HepG2 (cell line): Measurements from ENCODE around the gene LTA4H. TPM values are rescaled to one million over a fixed set of nuclear protein-coding genes. Genes with fewer than 3 reads are reported as not detected.

ENCODE experiments used
- E2F1 ChIP-seq: sonication (generic); formaldehyde crosslinking; IDR thresholded peaks from 2 replicates; pipeline ENCODE4 v1.5.0; 2020; ENCODE audit warnings: missing genetic modification reagents
- HMG20B ChIP-seq: conservative IDR thresholded peaks from 2 replicates; pipeline ENCODE4 v1.6.1; 2016; ENCODE audit warnings: missing genetic modification reagents, missing compliant biosample characterization
- HMGXB3 ChIP-seq: sonication (generic); formaldehyde crosslinking; IDR thresholded peaks from 2 replicates; pipeline ENCODE4 v1.4.0; 2020; ENCODE audit warnings: missing genetic modification reagents, borderline replicate concordance
- HMGXB4 ChIP-seq, 2 experiments: sonication (generic) in 1 of 2; formaldehyde crosslinking in 1 of 2; IDR thresholded peaks; 2 replicates each; pipeline versions ENCODE4 v1.4.0 to v1.6.1; 2018 to 2020; ENCODE audit warnings: missing genetic modification reagents in 2 of 2, borderline replicate concordance in 1 of 2, low read depth in 1 of 2, mild to moderate bottlenecking in 1 of 2, missing biosample characterization in 1 of 2
- HNRNPUL1 ChIP-seq: fragments of 200-400 bp; formaldehyde crosslinking; IDR thresholded peaks from 2 replicates; pipeline ENCODE4 v1.6.1; 2017; ENCODE audit warnings: low read depth, mild to moderate bottlenecking, low read length, moderate library complexity
- KDM5B ChIP-seq: sonication (generic); formaldehyde crosslinking; IDR thresholded peaks from 2 replicates; pipeline ENCODE4 v1.4.0; 2020; ENCODE audit warnings: missing genetic modification reagents, mild to moderate bottlenecking, borderline replicate concordance
- MTA1 ChIP-seq: sonication (generic); formaldehyde crosslinking; IDR thresholded peaks from 2 replicates; pipeline ENCODE4 v1.4.0; 2020; ENCODE audit warnings: missing genetic modification reagents, mild to moderate bottlenecking, borderline replicate concordance
- NFKB2 ChIP-seq: sonication (generic); formaldehyde crosslinking; IDR thresholded peaks from 2 replicates; pipeline ENCODE4 v1.4.0; 2020; ENCODE audit warnings: missing genetic modification reagents, borderline replicate concordance
- TCF12 ChIP-seq, 2 experiments: fragments of 450-650 bp in 1 of 2; sonication (generic) in 1 of 2; formaldehyde crosslinking in 1 of 2; IDR thresholded peaks; 2 replicates each; pipeline versions ENCODE4 v1.6.1 to v1.8.0; 2017 to 2022; ENCODE audit warnings: antibody characterized with exemption in 1 of 2, mild to moderate bottlenecking in 1 of 2, missing genetic modification reagents in 1 of 2, moderate library complexity in 1 of 2
- ZFP91 ChIP-seq: sonication (generic); formaldehyde crosslinking; IDR thresholded peaks from 2 replicates; pipeline ENCODE4 v1.9.0; 2022; ENCODE audit warnings: missing genetic modification reagents, mild to moderate bottlenecking, borderline replicate concordance
- ZNF589 ChIP-seq: sonication (generic); formaldehyde crosslinking; conservative IDR thresholded peaks from 2 replicates; pipeline ENCODE4 v1.8.0; 2022; ENCODE audit warnings: mild to moderate bottlenecking, moderate library complexity, missing genetic modification reagents
- ZNF776 ChIP-seq: sonication (generic); formaldehyde crosslinking; IDR thresholded peaks from 2 replicates; pipeline ENCODE4 v1.4.0; 2020; ENCODE audit warnings: mild to moderate bottlenecking, missing genetic modification reagents
- ZSCAN20 ChIP-seq: sonication (generic); formaldehyde crosslinking; IDR thresholded peaks from 2 replicates; pipeline ENCODE4 v1.4.0; 2020; ENCODE audit warnings: missing genetic modification reagents, mild to moderate bottlenecking, borderline replicate concordance
- ZSCAN29 ChIP-seq: sonication (generic); formaldehyde crosslinking; conservative IDR thresholded peaks from 2 replicates; pipeline ENCODE4 v1.4.0; 2020; ENCODE audit warnings: mild to moderate bottlenecking, missing genetic modification reagents
- ZSCAN31 ChIP-seq: sonication (generic); formaldehyde crosslinking; IDR thresholded peaks from 2 replicates; pipeline ENCODE4 v1.5.0; 2020; ENCODE audit warnings: low read depth, mild to moderate bottlenecking, missing genetic modification reagents
- ZUFSP ChIP-seq: sonication (generic); formaldehyde crosslinking; IDR thresholded peaks from 2 replicates; pipeline ENCODE4 v1.9.0; 2021; ENCODE audit warnings: missing genetic modification reagents, mild to moderate bottlenecking, borderline replicate concordance
- polyA plus RNA-seq, 8 experiments: library from polyadenylated mRNA; depleted of rRNA in 3 of 8; stranded (reverse) in 7 of 8; unstranded in 1 of 8; fragments of >200 nt; fragmentation: Illumina TruSeq in 4 of 8; extraction: Trizol in 4 of 8; gene quantifications; 2 replicates each; pipeline versions ENCODE4 v1.2.1 to v1.2.3, GENCODE V29; 2011 to 2016; ENCODE audit warnings: low read depth in 4 of 8, missing spikeins in 1 of 8, mixed read lengths in 1 of 8; ENCODE audit not compliant: insufficient read depth in 1 of 8
- total RNA-seq, 5 experiments: library from RNA; depleted of rRNA; stranded (reverse); fragments of >200 nt; fragmentation: Illumina TruSeq; extraction: Trizol; gene quantifications; 2 replicates each; pipeline ENCODE4 v1.2.3, GENCODE V29; 2016; ENCODE audit warnings: low read depth in 1 of 5

The LTA4H gene
- total and polyA plus RNA-seq, 2 of the 13 experiments (the other 11 are each of a cell fraction or from before 2014, with no cell fraction given): 87.5 to 90.4 TPM

GRCh38 chr12:95995238-95996031 lies 40.0 kb downstream of the LTA4H start (continued):
- TF ChIP-seq HMGXB3 (CRISPR knock-in tag) (no peak), E2F1 (CRISPR knock-in tag) (no peak), ZSCAN29 (peak; percentile 2; the same call in 1 of the 2 replicates), ZNF776 (CRISPR knock-in tag) (no peak), MTA1 (CRISPR knock-in tag) (no peak), TCF12 (IDR thresholded peaks at IDR 0.05) (no peak), TCF12 (CRISPR knock-in tag; IDR thresholded peaks at IDR 0.05) (no peak), HMGXB4 (CRISPR knock-in tag; IDR thresholded peaks at IDR 0.05; ENCODE audit: borderline replicate concordance in 1 of 2, low read depth in 1 of 2) (peak in 1 of 2 experiments; percentile 7; a peak in 1 of 4 replicates), HNRNPUL1 (no peak), ZUFSP (CRISPR knock-in tag) (no peak), NFKB2 (peak; percentile 39; the same call in 1 of the 2 replicates), ZNF589 (CRISPR knock-in tag) (no peak), ZSCAN20 (CRISPR knock-in tag) (no peak), ZSCAN31 (no peak), HMG20B (no peak), KDM5B (CRISPR knock-in tag) (peak; percentile 89), ZFP91 (peak; percentile 53; the same call in 1 of the 2 replicates)
